ENCODE data around the gene STAG2. TPM values are rescaled to one million over a fixed set of nuclear protein-coding genes. Genes with fewer than 3 reads are reported as not detected.

STAG2 gene
- total RNA-seq, 1 donor: 91.2 TPM

GRCh38 chrX:123943488-123943887 lies 18.0 kb upstream of the STAG2 start:
- no peaks in the 10 kb centered on the region for H4K20me1 ChIP-seq (ENCODE audit: insufficient read depth, low read length)
- H3K4me1 ChIP-seq (ENCODE audit: insufficient read depth, low read length): no peaks in the 10 kb centered on the region
- no peak for TF ChIP-seq CTCF (IDR thresholded peaks at IDR 0.05; ENCODE audit: extremely low read depth, low read depth, low read length)
- no peak for DNase-seq (ENCODE audit: insufficient read length, low spot score, missing footprints)
- no peak overlapping the region for H3K27ac ChIP-seq (ENCODE audit: low read depth, low read length)
- no peak overlapping the region for H3K4me2 ChIP-seq (ENCODE audit: insufficient read depth, low read length)
- no peaks in the 10 kb centered on the region for H3K27me3 ChIP-seq (ENCODE audit: insufficient read depth, low read length)
- H3K36me3 ChIP-seq (ENCODE audit: insufficient read depth, low read length): no peaks in the 10 kb centered on the region
- H3K4me3 ChIP-seq (ENCODE audit: insufficient read depth, low read length): no peak overlapping the region
- H3K9me3 ChIP-seq (ENCODE audit: low read depth, low read length): no peaks in the 10 kb centered on the region
- no peaks in the 10 kb centered on the region for H3K79me2 ChIP-seq (ENCODE audit: insufficient read depth, low read length)
- no peak overlapping the region for H2AFZ ChIP-seq (ENCODE audit: low read length)

GRCh38 chrX:123949846-123950245 lies 11.7 kb upstream of the STAG2 start:
- H3K4me2 ChIP-seq (ENCODE audit: insufficient read depth, low read length): no peak overlapping the region
- no peaks in the 10 kb centered on the region for H4K20me1 ChIP-seq (ENCODE audit: insufficient read depth, low read length)
- no peaks in the 10 kb centered on the region for H3K4me1 ChIP-seq (ENCODE audit: insufficient read depth, low read length)
- H3K36me3 ChIP-seq (ENCODE audit: insufficient read depth, low read length): no peaks in the 10 kb centered on the region
- no peak for TF ChIP-seq CTCF (IDR thresholded peaks at IDR 0.05; ENCODE audit: extremely low read depth, low read depth, low read length)
- no peak overlapping the region for H3K27ac ChIP-seq (ENCODE audit: low read depth, low read length)
- no peaks in the 10 kb centered on the region for H3K79me2 ChIP-seq (ENCODE audit: insufficient read depth, low read length)
- no peak overlapping the region for H2AFZ ChIP-seq (ENCODE audit: low read length)
- H3K27me3 ChIP-seq (ENCODE audit: insufficient read depth, low read length): no peaks in the 10 kb centered on the region
- no peaks in the 10 kb centered on the region for H3K9me3 ChIP-seq (ENCODE audit: low read depth, low read length)
- DNase-seq (ENCODE audit: insufficient read length, low spot score, missing footprints): no peak
- no peak overlapping the region for H3K4me3 ChIP-seq (ENCODE audit: insufficient read depth, low read length)

- peak; percentile 73 for DNase-seq (ENCODE audit: insufficient read length, low spot score, missing footprints)
- Histone ChIP-seq H3K4me2 (ENCODE audit: insufficient read depth, low read length) (peak overlapping the region; percentile 79), H3K36me3 (ENCODE audit: insufficient read depth, low read length) (no peaks in the 10 kb centered on the region), H2AFZ (ENCODE audit: low read length) (peak overlapping the region; percentile 80), H3K79me2 (ENCODE audit: insufficient read depth, low read length) (peaks cover 26% of the 10 kb centered on the region), H4K20me1 (ENCODE audit: insufficient read depth, low read length) (peaks cover 6% of the 10 kb centered on the region), H3K4me3 (ENCODE audit: insufficient read depth, low read length) (peak overlapping the region; percentile 75), H3K4me1 (ENCODE audit: insufficient read depth, low read length) (peaks cover 13% of the 10 kb centered on the region), H3K27ac (ENCODE audit: low read depth, low read length) (peak overlapping the region; percentile 69), H3K27me3 (ENCODE audit: insufficient read depth, low read length) (no peaks in the 10 kb centered on the region), H3K9me3 (ENCODE audit: low read depth, low read length) (no peaks in the 10 kb centered on the region)
- TF ChIP-seq CTCF (IDR thresholded peaks at IDR 0.05; ENCODE audit: extremely low read depth, low read depth, low read length): no peak
These were observed 2.0 kb upstream of the STAG2 start for GRCh38 chrX:123959281-123960063.

GRCh38 chrX:123960956-123961267 lies 594 bp upstream of the STAG2 start:
- Histone ChIP-seq H3K36me3 (ENCODE audit: insufficient read depth, low read length) (no peaks in the 10 kb centered on the region), H3K4me1 (ENCODE audit: insufficient read depth, low read length) (peaks cover 17% of the 10 kb centered on the region), H3K4me2 (ENCODE audit: insufficient read depth, low read length) (peak overlapping the region; percentile 66), H3K27me3 (ENCODE audit: insufficient read depth, low read length) (no peaks in the 10 kb centered on the region), H3K27ac (ENCODE audit: low read depth, low read length) (peak overlapping the region; percentile 90), H4K20me1 (ENCODE audit: insufficient read depth, low read length) (peaks cover 13% of the 10 kb centered on the region), H3K4me3 (ENCODE audit: insufficient read depth, low read length) (peak overlapping the region; percentile 84), H3K79me2 (ENCODE audit: insufficient read depth, low read length) (peaks cover 40% of the 10 kb centered on the region), H3K9me3 (ENCODE audit: low read depth, low read length) (no peaks in the 10 kb centered on the region), H2AFZ (ENCODE audit: low read length) (peak overlapping the region; percentile 77)
- TF ChIP-seq CTCF (IDR thresholded peaks at IDR 0.05; ENCODE audit: extremely low read depth, low read depth, low read length): no peak
- no peak for DNase-seq (ENCODE audit: insufficient read length, low spot score, missing footprints)
